ENCODE data around the gene USP15.
A peak's percentile ranks its signal among the peaks of the same experiment; 100 is the strongest.

Gene USP15

DNA sequence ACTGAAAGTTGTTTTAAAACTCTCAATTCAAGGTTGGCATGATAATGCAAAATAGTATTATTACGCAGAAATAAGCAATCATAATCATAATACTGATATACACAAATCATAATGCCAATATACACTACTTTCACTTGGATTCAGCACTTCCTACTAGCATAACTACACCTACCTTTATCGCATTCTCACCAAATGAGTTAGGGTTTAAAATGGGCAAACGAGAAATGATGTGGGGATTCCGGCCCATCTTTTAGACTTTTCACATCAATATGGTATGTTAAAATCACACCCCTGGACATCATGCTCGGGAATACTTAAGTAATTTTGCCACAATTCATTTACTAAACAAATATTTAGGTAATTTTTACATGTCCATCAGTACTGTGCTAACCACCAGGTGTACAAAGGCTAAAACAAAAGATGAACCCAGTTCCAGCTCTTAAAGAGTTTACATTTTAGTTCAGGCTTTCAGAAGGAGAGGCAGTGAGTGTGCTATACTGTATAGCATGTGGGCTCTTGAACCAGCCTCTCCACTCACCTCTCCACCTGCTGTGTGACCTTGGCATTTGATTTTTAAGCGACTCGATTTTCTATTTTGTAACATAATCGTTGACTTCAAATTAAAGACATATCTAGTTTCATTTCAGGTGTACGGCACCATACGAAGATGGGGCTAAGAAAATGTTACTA lies 1.1 kb upstream of the USP15 start:
- peak; percentile 54 for DNase-seq

DNA sequence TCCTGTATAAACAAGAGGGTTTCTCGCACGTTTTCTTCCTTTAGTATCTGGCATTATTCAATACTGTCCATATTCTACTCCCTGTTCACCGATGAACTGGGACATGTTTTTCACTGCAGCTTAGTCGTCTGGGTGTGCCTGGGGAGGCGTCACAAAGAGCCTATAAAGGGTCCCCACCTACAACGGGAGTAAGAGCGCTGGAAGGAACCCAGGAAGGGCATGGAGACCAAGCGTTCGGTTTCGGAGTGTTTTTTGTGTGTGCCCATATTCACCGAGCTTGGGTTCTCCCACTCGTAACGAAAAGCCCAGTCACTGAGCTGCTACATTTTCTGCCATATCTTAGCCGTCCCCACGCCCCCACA lies 592 bp upstream of the USP15 start:
- no peak for DNase-seq

DNA sequence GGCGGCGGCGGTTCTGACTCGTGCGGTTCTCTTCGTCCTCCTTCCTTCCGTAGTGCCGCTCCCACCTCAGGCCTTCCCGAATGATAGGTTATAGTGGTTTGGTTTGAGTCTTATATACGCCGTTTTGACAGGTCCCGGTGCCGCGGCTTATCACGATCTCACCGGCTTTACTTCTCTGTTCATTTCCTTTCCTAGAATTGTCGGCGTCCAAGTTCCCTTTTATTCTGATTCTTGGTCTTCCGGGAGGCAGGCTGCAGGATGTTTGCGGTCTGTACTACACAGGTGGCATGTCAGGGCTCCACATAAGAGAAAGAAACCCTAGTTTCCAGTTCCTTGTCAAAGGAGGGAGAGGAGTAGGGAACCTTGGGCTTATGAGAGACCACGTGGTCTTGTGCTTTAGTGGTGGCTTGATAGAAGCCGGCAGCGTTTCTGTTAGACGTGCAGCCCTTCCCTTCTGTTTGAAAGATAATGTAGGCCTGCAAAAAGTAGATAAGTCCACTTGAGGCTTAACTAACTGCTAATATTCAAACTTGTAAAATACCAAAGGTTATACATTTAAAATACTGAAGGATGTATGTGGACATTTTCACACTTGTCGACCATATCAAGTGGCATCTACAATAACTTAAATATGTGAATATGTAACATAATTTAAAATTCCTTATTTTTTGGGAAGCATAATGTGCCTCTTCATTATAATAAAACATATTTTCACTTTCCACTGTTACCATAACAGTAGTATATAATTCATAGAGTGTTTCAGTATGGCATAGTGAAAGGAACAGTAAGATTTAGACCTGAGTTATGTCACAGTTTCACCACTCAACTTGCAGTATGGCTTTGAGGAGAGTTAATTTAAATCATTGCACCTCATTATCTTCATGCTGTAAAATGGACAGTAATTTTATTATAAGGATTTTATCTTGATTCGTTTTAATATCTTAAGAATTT lies 804 bp downstream of the USP15 start:
- DNase-seq = peak; percentile 81

DNA sequence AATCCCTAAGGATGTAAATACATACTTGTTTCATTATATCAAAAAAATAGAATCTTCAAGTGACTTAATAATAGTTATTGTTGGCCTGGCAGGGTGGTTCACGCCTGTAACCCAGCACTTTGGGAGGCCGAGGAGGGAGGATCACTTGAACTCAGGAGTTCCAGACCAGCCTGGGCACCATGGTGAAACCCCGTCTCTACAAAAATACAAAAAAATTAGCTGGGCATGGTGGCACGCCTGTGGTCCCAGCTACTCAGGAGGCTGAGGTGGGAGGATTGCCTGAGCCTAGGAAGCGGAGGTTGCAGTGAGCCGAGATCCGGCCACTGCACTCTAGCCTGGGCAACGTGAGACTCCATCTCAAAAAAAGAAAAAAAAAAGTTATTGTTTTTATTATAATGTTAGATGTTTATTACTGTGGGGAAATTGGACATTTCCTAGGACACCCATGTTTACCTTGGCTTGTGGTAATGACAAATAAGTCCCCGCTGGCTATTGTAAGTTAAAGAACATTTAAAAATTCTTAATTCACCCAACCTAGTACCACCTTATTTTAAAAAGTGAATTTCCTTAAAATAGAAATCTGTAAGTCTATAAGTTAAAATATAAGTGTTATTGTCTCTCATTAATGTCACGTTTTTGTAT lies 1.8 kb downstream of the USP15 start:
- no peak for DNase-seq

DNA sequence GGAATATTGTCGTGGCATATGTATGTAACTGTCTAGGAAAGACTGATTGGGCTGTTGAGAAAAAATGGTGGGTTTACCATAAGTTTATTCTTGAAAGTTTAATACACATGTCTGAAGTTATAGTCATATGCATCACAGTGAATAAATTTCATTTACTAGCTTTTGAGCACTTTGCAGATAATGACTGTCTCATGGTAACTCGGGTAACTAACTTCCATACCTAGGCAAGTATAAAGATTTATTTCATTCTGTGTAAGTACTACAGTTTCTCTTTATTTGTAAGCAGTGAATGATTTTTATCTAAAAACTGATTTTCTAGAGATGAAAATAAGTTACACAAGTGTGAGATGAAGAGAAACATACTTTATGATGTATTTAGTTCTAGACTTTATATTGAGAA lies 3.0 kb downstream of the USP15 start:
- no peak for DNase-seq

DNA sequence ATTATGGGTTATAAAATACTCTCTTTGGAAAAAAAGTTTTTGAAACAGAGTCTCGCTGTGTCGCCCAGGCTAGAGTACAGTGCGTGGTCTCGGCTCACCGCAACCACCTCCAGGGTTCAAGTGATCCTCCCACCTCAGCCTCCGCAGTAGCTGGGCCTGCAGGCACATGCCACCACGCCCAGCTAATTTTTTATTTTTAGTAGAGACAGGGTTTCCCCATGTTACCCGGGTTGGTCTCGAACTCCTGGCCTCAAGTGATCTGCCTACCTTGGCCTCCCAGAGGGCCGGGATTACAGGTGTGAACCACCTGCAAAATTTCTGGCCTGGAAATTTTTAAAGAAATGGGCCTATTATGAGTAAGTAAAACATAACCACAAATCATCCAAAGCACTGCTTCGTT lies 3.8 kb downstream of the USP15 start:
- peak; percentile 40 for DNase-seq

DNA sequence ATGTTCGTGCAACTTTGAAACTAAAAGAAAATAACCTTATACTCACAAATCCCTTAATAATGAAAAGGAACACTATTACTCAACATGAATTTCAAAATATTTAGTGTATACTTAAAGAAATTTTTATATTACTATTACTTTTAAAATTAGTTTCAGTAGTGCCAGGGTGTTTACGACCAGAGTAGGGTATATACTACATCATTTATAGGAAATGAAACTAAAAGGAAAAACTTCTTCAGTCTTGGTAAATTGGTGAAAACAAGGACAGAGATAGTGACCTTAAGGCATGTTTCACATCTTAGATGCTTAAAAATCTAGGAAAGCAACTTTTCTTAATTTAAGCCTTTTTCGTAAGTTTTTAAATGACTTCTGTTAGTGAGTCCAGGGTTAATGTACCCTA lies 4.5 kb downstream of the USP15 start:
- DNase-seq = peak; percentile 23

DNA sequence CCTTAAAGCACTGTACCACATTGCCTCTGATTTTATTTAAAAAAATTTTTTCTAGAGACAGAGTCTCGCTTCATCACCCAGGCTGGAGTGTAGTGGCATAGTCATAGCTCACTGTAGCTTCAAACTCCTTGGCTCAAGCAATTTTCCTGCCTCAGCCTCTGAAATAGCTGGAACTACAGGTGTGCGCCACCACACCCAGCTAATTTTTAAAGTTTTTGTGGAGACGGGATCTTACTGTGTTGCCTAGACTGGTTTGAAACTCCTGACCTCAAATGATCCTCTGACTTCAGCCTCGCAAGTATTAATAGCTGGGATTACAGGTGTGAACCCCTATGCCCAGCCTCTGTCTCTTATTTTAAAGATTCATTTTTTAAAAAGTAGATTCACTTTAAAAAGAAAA lies 5.3 kb downstream of the USP15 start:
- DNase-seq = no peak

DNA sequence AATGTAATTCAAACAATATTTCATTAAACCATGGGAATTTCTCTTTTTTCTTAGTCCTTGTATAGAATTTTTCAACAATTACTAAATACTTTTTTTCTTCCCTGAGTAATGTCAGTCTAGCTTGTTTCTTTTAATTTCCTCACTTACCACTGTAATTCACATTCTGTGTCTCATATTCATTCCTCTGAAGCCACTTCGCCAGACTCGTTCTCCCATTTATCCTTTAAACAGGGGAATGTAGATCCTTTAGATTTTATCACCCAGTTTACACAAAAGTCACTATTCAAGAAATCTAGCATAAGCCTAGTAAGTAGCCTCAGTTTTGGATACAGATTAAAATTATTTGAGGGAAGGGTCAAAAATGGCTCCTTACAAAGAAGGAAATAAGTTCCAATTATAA lies 6.8 kb downstream of the USP15 start:
- DNase-seq = no peak

DNA sequence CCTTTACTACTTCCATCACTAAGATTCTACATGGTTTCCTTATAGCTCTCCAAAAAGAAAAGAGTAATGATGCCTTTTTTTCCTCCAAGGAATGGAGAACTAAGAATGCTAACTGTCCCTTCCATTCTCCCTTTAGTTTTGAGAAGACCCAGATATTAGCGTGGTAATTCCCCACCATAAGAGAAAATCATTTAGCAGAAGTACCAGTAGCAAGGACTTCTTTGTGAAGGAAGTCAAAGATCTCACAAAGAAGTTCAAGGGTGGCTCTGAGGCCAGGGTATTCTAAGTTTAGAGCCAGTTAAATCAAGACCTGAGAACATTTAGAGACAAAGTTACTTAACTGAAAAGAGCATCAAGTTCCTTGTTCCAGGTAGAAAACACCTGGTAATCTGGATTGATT lies 7.3 kb downstream of the USP15 start:
- no peak for DNase-seq

DNA sequence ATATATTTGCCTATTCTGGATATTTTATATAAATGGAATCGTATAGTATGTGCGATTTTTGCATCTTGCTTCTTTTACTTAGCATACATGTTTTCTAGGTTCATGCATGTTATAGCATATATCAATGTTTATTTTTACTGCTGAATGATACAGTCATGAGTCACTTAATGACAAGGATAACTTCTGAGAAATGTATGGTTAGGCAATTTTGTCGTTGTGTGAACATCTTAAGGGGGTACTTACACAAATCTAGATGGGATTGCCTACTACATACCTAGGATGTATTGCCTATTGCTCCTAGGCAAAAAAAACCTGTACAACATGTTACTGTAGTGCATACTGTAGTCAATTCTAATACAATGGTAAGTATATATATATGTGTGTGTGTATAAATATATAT lies 8.8 kb downstream of the USP15 start:
- DNase-seq = no peak

DNA sequence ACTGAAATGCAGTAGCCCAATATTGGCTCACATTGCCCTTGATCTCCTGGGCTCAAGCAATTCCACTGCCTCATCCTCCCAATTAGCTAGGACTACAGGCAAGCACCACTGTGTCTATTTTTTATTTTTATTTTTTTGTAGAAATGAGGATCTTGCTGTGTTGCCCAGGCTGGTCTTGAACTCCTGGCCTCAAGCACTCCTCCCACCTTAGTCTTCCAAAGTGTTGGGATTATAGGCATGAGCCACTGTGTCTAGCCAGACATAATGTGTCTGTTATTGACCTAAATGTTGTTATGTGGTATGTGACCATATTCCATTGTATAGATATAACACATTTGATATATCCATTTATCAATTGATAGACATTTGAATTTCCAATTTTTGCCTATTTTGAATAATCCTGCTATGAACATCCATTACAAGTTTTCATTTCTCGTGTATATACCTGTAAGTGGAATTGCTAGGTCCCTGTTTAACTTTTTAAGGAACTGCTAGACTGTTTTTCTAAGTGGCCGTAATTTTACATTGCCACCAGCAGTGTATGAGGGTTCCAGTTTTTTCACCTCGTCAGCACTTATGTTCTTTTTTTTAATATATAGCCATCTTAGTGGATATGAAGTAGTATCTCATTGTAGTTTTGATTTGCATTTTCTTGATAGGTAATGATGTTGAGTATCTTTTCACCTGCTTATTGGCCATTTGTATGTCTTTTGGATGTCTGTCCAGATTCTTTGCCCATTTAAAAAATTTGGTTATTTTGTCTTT lies 9.4 kb downstream of the USP15 start:
- DNase-seq = no peak

DNA sequence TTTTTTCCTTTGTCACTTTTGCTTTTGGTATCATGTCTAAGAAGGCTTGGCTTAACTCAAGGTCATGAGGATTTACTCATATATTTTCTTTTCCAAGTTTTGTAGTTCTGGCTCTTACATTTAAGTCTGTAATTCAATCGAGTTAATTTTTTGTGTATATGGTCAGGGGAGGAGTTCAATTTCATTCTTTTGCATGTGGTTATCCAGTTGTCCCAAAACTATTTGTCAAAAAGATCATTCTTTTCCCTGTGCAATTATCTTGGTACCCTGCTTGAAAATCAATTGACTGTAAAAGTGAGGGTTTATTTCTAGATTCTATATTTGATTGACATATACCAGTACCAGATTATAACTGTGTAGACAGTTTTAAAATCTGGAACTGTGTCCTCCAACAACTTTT lies 10.2 kb downstream of the USP15 start:
- no peak for DNase-seq

DNA sequence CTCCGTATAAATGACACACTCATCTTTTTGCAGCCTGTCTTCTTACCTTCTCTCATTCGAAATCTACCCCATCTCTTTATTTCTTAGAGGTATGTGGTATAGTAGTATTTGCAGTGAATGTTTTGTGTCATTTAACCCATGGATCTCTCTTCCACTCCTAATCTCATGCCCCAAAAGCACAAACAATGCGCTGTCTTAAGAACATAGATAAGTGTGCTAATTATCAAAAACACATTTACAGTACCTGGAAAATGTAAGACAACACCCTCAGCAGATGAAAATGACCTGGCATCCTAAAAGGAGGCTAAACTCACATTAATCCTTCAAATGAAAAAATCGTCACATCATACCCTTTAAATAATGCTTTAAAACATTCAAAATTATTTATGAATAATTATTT lies 10.7 kb downstream of the USP15 start:
- DNase-seq = no peak

DNA sequence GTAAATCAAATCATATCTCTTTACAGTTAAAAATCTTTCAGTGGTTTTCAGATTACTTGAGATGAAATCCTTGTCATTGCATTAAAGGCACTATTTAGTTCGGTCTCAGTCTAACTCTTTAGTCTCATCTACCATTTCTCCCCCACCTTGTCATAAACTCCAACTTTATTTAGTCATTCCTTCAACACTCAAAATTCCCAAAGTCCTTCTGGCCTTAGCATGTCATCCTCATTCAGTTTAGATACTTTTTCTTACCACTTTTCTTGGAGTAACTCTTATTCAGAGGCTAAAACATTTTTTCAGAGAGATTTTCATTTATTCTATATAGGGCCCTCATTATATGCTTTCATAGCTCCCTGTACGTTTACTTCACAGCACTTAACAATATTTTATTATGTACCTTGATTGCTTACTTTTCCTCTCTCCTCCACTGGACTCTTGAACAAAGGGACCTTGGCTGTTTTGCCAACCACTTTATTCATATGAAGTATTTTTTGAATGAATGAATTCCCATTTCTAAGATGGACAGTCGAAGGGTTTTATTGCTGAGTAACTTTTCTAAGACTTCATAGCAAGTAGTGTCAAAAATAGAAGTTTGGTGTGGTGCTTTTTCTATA lies 12.8 kb downstream of the USP15 start:
- DNase-seq = no peak

DNA sequence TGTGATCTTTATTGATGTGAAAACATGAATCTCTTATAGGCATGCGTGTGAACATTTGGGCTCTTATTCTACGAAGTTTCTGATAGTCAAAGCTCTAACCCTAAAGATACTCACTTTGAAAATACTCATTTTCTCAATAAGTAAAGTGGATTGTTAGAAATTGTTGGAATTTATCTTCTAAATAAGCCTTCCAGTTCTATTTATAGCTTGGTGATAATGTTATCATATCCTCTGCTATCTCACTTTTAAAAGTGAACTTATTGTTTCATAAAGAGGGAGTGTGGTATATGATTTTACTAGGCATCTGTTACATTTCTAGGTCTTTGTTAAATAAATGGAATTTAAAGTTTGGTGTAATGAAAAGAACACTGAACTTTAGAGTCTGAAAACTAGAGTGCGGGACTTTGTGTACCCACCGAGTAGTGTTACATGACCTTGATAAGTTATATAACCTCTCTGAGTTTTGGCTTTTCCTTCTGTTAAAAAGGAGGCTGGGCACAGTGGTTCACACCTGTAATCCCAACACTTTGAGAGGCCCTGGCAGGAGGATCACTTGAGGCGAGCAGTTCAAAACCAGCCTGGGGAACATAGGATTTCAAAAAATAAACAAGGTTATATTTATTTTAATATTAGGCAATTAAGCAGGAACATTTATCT lies 13.6 kb downstream of the USP15 start:
- no peak for DNase-seq

DNA sequence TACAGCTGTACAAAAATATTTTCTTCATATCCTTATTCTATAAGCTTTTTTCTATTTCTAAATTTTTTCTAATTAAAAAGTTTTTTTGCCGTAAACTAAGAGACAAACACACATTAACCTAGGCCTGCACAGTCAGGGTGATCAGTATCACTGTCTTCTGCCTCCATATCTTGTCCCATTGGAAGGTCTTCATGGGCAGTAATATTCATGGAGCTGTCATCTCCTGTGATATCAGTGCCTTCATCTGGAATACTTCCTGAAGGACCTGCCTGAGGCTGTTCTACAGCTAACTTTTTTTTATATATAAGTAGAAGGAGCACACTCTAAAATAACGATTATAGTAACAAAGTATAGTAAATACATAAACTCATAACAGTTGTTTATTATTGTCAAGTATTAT lies 17.8 kb downstream of the USP15 start:
- DNase-seq = no peak

DNA sequence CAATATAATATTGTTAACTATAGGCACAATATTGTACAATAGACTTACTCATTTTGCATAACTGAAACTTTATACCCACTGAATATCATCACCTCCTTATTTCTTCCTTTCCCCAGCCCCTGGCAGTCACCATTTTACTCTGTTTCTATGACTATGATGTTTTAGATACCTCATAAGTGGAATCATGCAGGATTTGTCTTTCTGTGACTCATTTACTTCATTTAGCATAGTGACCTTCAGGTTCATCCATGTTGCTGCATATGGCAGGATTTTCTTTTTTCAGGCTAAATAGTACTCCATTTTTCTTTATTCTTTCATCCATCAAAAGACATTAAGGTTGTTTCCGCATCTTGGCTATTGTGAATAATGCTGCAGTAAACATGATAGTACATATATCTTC lies 18.9 kb downstream of the USP15 start:
- no peak for DNase-seq

DNA sequence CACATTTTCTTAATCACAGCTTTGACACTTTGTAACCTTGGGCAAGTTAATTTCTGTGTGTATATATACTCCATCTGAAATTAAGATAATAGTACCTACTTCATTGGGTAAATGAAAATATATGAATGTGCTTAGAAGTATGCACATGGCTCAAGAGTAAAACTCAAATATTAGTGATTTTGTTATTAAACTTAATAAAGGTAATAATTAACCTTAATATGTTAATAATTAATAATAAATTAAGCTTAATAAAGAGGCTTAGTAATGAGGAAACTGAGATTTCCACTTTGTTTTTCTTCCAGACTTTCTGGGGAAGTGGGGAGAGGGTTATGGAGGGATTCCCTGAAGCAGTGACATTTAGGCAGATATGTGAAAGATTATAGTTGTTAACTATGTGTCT lies 19.8 kb downstream of the USP15 start:
- no peak for DNase-seq

DNA sequence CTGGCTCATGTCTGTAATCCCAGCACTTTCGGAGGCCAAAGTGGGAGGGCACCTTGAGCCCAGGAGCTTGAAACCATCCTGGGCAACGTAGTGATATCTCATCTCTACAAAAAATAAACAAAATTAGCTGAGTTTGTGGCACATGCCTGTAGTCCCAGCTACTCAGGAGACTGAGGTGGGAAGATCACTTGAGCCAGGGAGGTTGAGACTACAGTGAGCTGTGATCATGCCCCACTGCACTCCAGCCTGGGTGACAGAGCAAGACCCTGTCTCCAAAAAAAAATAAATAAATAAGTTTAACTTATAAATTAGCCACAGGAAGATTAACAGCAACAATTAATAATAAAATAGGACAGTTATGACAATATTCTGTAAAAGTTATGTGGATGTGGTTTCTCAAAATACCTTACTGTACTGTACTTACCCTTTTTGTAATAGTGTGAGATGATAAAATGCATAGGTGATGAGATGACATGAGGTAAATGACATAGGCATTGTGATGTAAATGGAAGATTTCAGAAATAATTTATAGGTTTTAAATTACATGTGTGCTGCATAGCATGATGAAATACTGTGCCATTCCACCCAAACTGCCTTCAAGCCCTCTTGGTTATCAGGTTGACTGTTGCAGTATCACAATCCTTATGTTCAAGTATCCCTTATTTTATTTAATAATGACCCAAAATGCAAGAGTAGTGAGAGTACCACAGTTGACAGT lies 22.0 kb downstream of the USP15 start:
- DNase-seq = no peak

DNA sequence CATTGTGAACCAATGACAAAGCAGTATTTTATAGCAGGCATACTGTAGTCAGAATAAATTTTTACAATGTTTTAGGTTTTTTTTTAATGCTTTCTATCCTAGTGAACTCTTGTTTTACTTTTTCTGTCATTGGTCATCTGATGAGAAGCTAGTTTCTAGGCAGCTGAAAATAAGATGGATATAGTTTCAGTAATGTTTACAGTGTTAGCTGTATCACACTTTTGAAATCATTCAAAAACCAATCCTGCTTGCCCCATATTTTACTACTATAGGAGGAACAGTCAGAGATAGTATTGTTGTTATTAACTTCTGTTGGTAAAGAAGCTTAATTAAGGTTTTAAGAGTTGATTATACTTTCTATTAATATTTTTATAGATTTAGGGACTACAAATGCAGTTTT lies 24.5 kb downstream of the USP15 start:
- DNase-seq = no peak

DNA sequence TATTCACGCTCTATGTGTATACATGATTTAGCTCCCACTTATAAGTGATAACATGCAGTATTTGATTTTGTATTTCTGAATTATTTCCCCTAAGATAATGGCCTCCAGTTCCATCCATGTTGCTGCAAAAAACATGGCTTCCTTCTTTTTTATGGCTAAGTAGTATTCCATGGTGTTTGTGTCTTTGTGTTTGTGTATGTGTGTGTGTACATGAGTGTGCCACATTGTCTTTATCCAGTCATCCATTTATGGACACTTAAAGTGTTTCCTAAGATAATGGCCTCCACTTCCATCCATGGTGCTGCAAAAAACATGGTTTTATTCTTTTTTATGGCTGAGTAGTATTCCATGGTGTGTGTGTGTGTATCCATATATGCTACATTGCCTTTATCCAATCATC lies 25.1 kb downstream of the USP15 start:
- DNase-seq = no peak
